Tibial nerve (tissue), 4 donors: ENCODE measurements around the gene SCYL2. TPM values are rescaled to one million over a fixed set of nuclear protein-coding genes. Genes with fewer than 3 reads are reported as not detected.
A peak's percentile ranks its signal among the peaks of the same experiment; 100 is the strongest.

Experiments used
- DNase-seq, 2 donors: peaks; one replicate each; pipeline ENCODE4 v3.0.0-alpha.2; 2019; ENCODE audit warnings: low spot score in 2 of 2
- H3K27ac ChIP-seq, 4 donors: fragments of 200-600 bp; sonication (generic) in 3 of 4; one replicate each; pipeline ENCODE4 v1.5.1; 2017 to 2019; ENCODE audit warnings: mild to moderate bottlenecking in 1 of 4
- H3K27me3 ChIP-seq, 2 donors: fragments of 200-600 bp; sonication (generic) in 1 of 2; one replicate each; pipeline versions ENCODE4 v1.5.1 to v1.6.0; 2017 to 2019
- H3K36me3 ChIP-seq, 3 donors: fragments of 200-600 bp; sonication (generic); one replicate each; pipeline ENCODE4 v1.5.1; 2018 to 2019
- H3K4me1 ChIP-seq, 4 donors: fragments of 200-600 bp; sonication (generic) in 3 of 4; one replicate each; pipeline ENCODE4 v1.5.1; 2017 to 2019
- H3K4me3 ChIP-seq, 4 donors: fragments of 200-600 bp; sonication (generic) in 3 of 4; one replicate each; pipeline ENCODE4 v1.5.1; 2017 to 2019; ENCODE audit warnings: mild to moderate bottlenecking in 1 of 4, moderate library complexity in 1 of 4
- H3K9me3 ChIP-seq, 4 donors: fragments of 200-600 bp; sonication (generic) in 3 of 4; one replicate each; pipeline ENCODE4 v1.5.1; 2017 to 2019
- EP300 ChIP-seq, 2 donors: sonication (generic); formaldehyde crosslinking; IDR thresholded peaks; one replicate each; pipeline ENCODE4 v1.6.1; 2017; ENCODE audit warnings: antibody characterized with exemption in 2 of 2, mild to moderate bottlenecking in 1 of 2
- POLR2A ChIP-seq, 2 donors: fragments of 450-650 bp; IDR thresholded peaks; one replicate each; pipeline ENCODE4 v1.6.1; 2017; ENCODE audit warnings: antibody characterized with exemption in 2 of 2, mild to moderate bottlenecking in 2 of 2, moderate library complexity in 2 of 2
- WGBS, 2 donors: methylation state at CpG; one replicate each; pipeline ENCODE4 v1.1.5; 2018; 5-methylcytosine and 5-hydroxymethylcytosine counted together
- total RNA-seq, 4 donors: library from RNA; depleted of rRNA; stranded (reverse); fragments of >200 nt; gene quantifications; one replicate each; pipeline ENCODE4 v1.1.0, GENCODE V29; 2016
- TF ChIP-seq, protein P1 (sequence below), 5 experiments: fragments of 200-600 bp in 3 of 5; fragments of 450-650 bp in 2 of 5; sonication (generic) in 3 of 5; IDR thresholded peaks; one replicate each; pipeline ENCODE4 v1.5.1; 2016 to 2019; ENCODE audit warnings: antibody characterized with exemption in 5 of 5, mild to moderate bottlenecking in 3 of 5, moderate library complexity in 2 of 5

Gene SCYL2
- total RNA-seq, 4 donors from 2014 or later = 37.5 to 70.1 (median 54.6) TPM

DNA sequence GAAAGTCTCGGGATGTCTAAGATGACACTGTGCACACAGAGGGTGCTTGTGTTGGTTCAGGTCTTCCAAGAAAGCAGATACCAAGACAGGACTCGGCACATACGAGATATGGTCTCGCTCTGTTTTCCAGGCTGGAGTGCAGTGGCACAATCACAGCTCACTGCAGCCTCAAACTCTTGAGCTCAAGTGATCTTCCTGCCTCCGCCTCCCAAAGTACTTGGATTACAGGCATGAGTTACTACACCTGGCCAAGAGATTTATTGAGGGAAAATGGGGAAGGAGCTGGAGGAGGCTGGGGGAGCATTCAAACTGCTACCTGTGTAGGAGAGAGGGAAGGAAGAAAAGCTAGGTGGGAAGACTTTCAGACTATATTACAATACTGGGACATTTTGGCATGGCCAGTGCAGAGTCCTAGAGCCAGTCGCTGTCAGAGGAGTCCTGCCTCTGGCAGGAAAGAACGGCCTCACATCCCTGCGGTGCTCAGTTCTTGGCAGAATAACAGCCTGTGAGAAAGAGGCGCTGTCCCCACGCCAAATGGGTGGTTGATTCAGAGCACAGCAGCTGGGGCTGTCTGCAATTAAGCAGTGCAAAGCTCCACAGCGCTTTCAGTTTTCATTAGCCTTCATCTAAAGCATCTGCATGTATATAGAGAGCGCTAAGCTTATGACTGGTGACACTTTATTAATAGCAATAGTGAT is 108.2 kb downstream of the SCYL2 start:
- Histone ChIP-seq H3K9me3 (no peaks in the 10 kb centered on the region), H3K4me1 (peaks cover 0 to 20% (median 0%) of the 10 kb centered on the region in 4 donors), H3K27ac (no peak overlapping the region), H3K27me3 (no peaks in the 10 kb centered on the region), H3K36me3 (no peaks in the 10 kb centered on the region), H3K4me3 (no peak overlapping the region)
- TF ChIP-seq EP300 (IDR thresholded peaks at IDR 0.05) = no peak
- TF ChIP-seq, protein P1, sequence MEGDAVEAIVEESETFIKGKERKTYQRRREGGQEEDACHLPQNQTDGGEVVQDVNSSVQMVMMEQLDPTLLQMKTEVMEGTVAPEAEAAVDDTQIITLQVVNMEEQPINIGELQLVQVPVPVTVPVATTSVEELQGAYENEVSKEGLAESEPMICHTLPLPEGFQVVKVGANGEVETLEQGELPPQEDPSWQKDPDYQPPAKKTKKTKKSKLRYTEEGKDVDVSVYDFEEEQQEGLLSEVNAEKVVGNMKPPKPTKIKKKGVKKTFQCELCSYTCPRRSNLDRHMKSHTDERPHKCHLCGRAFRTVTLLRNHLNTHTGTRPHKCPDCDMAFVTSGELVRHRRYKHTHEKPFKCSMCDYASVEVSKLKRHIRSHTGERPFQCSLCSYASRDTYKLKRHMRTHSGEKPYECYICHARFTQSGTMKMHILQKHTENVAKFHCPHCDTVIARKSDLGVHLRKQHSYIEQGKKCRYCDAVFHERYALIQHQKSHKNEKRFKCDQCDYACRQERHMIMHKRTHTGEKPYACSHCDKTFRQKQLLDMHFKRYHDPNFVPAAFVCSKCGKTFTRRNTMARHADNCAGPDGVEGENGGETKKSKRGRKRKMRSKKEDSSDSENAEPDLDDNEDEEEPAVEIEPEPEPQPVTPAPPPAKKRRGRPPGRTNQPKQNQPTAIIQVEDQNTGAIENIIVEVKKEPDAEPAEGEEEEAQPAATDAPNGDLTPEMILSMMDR (IDR thresholded peaks at IDR 0.05) = no peak
- TF ChIP-seq POLR2A (IDR thresholded peaks at IDR 0.05) = no peak
- 56 to 59% methylated on average over 12 of the region's 12 CpGs for WGBS, 2 donors
- peak; percentile 50 to 68 for DNase-seq

DNA sequence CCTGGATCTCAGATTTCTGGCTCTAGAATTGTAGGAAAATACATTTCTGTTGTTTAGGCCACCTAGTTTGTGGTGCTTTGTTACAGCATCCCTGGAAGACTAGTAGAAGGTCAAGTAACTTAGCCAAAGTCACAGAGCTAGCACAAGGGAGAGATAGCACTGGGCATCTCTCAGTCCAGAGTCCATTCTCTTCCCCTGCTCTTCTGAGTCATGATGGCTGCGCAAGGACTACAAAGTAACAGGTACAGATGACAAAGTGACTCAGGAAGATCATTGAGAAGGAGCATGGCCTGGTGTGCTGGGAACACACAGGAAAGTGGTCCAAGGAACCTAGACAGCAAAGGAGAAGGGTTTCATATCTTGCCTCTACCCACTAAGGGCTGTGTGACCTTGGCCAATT is 109.2 kb downstream of the SCYL2 start:
- TF ChIP-seq POLR2A (IDR thresholded peaks at IDR 0.05) = no peak
- TF ChIP-seq, protein P1 (IDR thresholded peaks at IDR 0.05) = no peak
- no peak for TF ChIP-seq EP300 (IDR thresholded peaks at IDR 0.05)
- H3K36me3 ChIP-seq = no peaks in the 10 kb centered on the region
- H3K4me1 ChIP-seq = peaks cover 0 to 20% (median 0%) of the 10 kb centered on the region in 4 donors
- H3K27ac ChIP-seq = no peak overlapping the region
- H3K4me3 ChIP-seq = no peak overlapping the region
- WGBS, 2 donors = 100% methylated on average over 1 of the region's 1 CpG
- no peak for DNase-seq
- H3K27me3 ChIP-seq = no peaks in the 10 kb centered on the region
- no peaks in the 10 kb centered on the region for H3K9me3 ChIP-seq

DNA sequence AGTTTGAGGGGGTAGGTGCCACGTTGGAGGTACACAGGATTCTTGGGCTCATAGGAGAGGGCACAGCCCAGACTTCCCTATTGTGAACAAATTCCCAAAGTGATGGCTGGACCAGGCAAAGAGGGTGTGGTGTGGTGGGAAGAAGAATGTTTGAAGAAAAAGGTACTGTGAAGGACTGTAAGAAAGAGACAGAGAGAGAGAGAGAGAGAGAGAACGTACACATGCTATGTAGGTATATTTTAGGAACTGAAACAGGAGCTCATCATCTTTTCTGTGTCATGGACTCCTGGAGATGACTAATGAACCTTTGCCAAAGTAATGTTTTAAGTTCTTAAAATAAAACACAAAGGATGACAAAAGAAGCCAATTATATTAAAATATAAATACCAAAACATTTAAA is 114.4 kb downstream of the SCYL2 start:
- H3K27me3 ChIP-seq = no peaks in the 10 kb centered on the region
- H3K27ac ChIP-seq = no peak overlapping the region
- H3K4me1 ChIP-seq = no peaks in the 10 kb centered on the region
- 80 to 81% methylated on average over 2 of the region's 2 CpGs for WGBS, 2 donors
- H3K36me3 ChIP-seq = no peaks in the 10 kb centered on the region
- no peak overlapping the region for H3K4me3 ChIP-seq
- TF ChIP-seq EP300 (IDR thresholded peaks at IDR 0.05) (no peak), POLR2A (IDR thresholded peaks at IDR 0.05) (no peak)
- TF ChIP-seq, protein P1 (IDR thresholded peaks at IDR 0.05) = no peak
- H3K9me3 ChIP-seq = no peaks in the 10 kb centered on the region
- DNase-seq = no peak

DNA sequence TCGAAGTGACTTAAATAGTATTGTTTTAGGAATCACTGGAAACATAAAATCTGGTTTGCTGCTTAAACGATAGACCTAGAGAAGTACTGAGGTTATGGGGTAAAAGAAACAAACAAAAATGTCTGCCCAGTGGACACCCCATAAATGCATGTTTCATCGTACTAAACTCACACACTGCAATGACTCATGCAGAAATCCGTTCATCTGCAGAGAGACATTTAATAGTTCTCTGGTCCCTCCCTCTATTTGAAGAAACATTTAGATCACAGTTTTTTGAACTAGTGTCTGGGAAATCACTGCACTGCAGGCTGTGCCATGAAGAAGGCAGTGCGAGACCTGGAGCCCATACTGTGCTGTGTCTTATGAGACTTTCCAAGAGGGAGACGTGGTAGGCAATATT is 115.4 kb downstream of the SCYL2 start:
- no peak overlapping the region for H3K4me3 ChIP-seq
- no peaks in the 10 kb centered on the region for H3K9me3 ChIP-seq
- no peaks in the 10 kb centered on the region for H3K36me3 ChIP-seq
- H3K27me3 ChIP-seq = no peaks in the 10 kb centered on the region
- H3K4me1 ChIP-seq = no peaks in the 10 kb centered on the region
- WGBS, 2 donors = 57 to 65% methylated on average over 6 of the region's 6 CpGs
- TF ChIP-seq, protein P1 (IDR thresholded peaks at IDR 0.05) = no peak
- TF ChIP-seq EP300 (IDR thresholded peaks at IDR 0.05) = no peak
- no peak for TF ChIP-seq POLR2A (IDR thresholded peaks at IDR 0.05)
- H3K27ac ChIP-seq = no peak overlapping the region
- no peak for DNase-seq

DNA sequence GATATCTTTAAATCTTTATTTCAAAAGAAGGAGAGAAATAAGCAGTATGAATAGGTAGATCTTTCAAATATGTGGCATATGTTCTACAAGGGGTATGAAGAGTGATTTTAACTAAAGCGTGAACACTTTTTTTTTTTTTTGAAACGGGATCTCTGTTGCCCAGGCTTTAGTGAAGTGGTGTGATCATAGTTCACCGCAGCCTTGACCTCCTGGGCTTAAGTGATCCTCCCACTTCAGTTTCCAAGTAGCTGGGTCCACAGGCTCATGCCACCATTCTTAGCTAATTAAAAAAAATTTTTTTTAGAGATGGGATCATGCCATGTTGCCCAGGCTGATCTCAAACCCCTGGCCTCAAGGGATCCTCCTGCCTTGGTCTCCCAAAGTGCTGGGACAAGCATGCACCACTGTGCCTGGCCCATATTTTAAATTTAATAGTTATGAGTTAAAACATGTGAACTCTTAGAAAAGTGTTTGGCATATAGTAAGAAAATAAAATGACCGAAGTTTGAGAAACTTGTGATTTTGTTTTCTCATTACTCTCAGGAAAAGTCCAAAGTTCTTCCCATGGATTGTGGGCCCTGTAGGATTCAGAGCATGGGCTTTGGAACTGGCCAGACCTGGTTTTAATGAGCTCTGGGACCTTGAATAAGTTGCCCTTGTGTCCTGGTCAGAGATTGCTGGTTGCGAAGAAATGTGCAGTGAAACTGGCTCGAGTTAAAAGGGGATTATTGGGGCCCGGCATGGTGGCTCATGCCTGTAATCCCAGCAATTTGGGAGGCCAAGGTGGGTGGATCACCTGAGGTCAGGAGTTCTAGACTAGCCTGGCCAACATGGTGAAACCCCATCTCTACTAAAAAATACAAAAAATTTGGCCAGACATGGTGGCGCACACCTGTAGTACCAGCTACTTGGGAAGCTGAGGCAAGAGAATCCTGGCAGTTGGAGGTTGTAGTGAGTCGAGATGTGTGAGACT is 116.9 kb downstream of the SCYL2 start:
- no peaks in the 10 kb centered on the region for H3K36me3 ChIP-seq
- H3K9me3 ChIP-seq = no peaks in the 10 kb centered on the region
- TF ChIP-seq, protein P1 (IDR thresholded peaks at IDR 0.05) = no peak
- no peak for TF ChIP-seq POLR2A (IDR thresholded peaks at IDR 0.05)
- no peak for TF ChIP-seq EP300 (IDR thresholded peaks at IDR 0.05)
- H3K4me3 ChIP-seq = no peak overlapping the region
- no peaks in the 10 kb centered on the region for H3K4me1 ChIP-seq
- no peak overlapping the region for H3K27ac ChIP-seq
- DNase-seq = no peak
- no peaks in the 10 kb centered on the region for H3K27me3 ChIP-seq
- WGBS, 2 donors = 86% methylated on average over 9 of the region's 9 CpGs
